Effector CD4-positive, alpha-beta T cell (primary cell): ENCODE measurements around the gene OR52I2. TPM values are rescaled to one million over a fixed set of nuclear protein-coding genes. Genes with fewer than 3 reads are reported as not detected.

ENCODE experiments used
- DNase-seq: peaks from one replicate; pipeline ENCODE4 v3.0.0-alpha.2; 2020
- total RNA-seq: gene quantifications from one replicate; lab custom pipeline; 2026; lab: John Stamatoyannopoulos, UW

Gene OR52I2
- total RNA-seq: not detected

DNA sequence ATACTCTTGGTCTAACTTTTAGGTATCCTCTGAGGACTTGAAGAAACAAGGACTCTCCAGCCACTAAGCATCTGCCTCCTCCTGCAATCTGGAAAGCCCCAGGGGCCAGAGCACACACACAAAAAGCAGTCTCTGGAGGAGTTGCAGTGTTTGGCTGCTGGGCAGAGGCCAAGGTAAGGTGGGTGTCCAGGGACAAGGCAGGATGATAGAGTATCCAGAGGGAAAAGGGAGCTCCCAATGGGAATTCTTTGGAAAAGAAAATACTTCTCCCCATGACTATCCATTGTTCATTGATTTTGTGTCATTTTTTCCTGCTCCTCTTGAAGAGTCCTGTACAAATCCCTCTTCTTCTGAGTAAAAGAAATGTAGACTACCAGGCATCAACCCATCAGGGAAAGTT is at the start of gene OR52I2:
OR52I2 (plus strand) TSS at position 301 of the 400 bp plus-strand sequence.
- no peak for DNase-seq

DNA sequence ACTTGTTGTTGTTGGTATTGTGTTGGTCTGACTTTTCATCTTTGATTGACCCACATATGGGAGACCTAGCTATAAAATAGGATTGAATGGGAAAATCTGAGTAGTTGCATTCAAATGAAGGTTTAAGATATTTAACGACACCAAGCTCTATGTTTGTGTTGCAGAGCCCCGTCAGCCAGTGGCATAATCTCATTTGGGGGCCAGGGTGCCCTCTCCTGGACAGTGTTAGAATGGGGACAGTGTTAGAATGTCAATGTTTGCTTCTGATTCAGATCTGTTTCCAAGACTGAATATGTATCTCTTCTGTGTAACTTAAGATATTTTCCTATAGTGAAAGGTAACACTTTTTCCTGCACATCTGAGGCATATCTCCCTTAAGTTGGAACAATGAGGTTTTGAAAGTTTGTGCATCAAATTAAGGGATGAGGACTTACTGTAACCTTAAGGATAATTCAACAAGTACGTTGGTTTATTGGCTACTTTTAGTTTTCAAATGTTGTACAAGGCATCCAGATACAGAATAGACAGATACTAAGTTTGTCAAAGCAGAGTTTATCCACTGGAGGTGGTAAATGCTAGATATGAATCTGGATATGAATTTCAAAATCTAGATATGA is 41.8 kb upstream of the OR52I2 start:
- peak; percentile 22 for DNase-seq

DNA sequence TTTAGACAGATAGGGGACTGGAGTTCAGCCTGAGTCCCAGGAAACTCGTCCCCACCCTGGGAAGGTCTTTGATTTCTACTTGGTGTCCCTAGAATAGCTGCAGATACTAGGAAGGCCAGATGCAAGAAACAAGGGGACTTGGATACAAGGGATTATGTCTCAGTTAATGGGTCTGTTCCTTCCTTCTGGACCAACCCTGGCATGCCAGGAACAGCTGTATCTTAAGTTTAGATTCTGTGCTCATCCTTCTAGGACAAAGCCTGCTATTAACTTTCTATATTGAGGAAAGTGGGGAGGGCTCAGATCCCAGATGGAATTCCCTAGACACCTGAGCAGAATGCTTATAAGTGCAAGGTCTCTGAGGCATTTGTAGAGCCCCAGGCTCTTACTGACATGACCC is 40.5 kb upstream of the OR52I2 start:
- no peak for DNase-seq

DNA sequence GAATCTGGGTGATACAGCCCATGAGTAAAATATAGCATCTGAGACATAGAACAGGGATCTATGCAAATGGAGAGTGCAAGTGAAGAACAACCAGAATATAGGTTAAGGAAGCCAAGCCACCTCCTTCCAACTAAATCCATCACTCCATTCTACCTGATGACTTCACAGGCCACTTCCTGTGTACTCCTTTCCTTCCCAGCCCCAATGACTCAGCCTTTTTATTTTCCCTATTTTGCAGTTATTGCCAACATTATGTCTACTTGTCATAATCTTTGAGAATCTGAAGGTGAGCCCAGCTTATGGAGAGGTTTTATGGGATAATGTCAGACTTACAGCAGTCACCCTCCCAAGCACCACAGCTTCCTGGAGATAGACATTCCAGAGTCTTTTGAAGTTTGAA is 38.0 kb upstream of the OR52I2 start:
- no peak for DNase-seq

DNA sequence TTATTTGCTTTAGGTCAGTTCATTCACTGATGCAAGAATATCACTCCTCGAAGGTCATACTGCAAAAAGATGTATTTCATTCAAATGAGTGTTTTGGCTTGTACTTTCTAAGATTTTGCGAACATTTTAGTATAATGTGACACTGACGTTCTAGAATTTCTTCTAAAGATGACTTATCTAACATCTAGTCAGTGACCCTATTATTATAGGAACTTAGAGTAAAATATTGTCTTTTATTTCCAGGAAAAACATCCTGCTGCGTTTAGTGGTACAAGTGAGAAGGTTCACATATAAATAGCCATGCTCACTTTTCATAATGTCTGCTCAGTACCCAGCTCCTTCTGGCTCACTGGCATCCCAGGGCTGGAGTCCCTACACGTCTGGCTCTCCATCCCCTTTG is 36.7 kb upstream of the OR52I2 start, which contains the start of gene OR52M1:
OR52M1 (plus strand) TSS at position 301 of the 400 bp plus-strand sequence; CDS start at position 301, 0 bp downstream.
- no peak for DNase-seq

DNA sequence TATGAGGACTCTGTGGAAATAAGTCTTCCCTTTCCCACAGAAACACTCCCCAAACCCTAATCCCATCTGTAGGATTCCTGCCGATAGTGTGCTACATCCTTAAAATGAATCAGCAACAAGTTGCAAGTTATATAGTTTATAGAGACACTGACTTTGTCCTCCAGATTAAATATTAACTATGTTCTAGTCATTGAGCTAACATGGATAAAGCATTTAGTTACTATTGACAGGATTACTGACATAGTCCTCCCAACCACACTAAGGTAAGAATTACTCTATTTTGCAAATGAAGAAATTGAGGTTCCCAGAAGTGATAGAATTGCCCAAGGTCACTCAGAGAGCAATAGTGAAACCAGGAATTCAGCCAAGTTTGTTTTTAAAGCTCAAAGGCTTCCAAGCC is 34.7 kb upstream of the OR52I2 start:
- no peak for DNase-seq

DNA sequence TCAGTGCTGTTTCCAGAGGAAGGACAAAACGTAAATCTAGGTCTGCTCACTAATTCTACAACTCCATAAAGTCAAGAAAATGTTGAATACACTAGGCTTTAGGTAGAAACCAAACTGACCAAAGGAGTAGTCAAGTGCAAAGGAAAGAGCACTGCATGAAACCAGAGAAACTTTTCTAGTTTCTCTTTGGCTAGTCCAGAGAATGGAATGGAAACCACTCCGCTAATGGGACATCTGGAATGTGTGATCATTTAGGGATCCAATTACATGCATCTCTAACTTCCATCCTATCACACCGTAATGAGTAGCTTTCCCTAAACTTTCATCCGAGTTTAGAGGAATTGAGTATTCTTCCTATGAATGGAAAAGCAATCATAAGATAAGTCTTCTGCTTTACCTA is 34.1 kb upstream of the OR52I2 start:
- DNase-seq: no peak

DNA sequence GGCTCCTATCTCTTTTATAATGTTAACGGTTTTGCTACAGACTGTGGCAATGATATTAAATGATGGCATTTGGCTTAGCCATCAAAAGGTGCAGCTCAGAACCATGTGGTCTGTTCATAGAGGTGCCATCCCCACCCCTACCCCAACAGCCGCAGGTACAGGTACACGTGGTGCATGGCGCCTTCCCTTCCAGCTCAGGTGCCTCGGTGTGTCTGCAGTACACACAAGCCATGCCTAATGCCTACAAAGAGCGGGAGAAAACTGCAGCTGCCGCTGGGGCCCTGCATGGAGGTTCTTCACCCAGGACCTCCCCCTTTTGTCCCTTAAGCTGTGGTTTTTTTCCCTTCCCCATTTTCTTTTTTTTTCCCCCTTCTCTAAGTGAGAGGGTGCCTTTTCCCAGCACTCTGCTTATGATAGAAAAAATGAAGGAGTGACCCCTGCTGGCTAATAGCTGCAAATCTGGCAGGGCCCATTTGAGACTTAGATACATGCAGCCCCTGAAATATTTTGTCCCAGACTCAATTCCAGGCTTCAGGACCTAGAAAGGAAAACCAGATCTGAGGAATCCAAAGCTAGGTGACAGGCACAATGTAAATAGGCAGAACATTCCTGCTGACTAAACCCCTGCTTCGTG is 30.1 kb upstream of the OR52I2 start:
- DNase-seq: no peak

DNA sequence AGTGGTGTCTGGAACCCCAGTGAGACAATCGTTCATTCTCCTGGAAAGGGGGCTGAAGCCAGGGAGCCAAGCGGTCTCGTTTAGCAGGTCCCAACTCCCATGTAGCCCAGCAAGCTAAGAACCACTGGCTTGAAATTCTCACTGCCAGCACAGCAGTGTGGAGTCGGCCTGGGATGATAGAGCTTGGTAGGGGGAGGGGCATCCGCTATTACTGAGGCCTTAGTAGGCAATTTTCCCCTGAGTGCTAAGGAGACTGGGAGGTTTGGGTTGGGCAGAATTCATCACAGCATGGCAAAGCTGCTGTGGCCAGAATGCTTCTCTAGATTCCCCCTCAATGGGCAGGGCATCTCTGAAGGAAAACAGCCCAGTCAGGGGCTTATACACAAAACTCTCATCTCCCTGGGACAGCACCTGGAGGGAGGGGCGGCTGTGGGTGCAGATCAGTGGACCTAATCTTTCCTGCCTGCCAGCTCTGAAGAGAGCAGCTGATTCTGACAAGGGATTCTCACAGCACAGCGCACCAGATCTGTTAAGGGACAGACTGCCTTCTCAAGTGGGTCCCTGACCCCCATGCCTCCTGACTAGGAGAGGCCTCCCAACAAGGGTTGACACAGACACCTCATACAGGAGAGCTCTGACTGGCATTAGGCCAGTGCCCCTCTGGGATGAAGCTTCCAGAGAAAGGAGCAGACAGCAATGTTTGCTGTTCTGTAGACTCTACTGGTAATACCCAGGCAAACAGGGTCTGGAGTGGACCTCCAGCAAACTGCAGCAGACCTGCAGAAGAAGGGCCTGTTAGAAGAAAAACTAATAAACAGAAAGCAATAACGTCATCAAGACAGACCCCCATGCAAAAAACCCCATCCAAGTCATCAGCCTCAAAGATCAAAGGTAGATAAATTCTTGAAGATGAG is 21.8 kb upstream of the OR52I2 start:
- no peak for DNase-seq

DNA sequence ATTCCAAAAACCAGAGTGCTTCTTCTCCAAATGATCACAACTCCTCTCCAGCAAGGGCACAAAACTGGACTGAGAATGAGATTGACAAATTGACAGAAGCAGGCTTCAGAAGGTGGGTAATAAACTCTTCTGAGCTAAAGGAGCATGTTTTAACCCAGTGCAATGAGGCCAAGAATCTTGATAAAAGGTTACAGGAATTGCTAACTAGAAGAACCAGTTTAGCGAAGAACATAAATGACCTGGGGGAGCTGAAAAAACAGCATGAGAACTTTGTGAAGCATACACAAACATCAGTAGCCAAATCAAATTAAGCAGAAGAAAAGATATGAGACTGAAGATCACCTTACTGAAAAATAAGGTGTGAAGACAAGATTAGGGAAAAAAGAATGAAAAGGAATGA is 21.1 kb upstream of the OR52I2 start:
- no peak for DNase-seq

DNA sequence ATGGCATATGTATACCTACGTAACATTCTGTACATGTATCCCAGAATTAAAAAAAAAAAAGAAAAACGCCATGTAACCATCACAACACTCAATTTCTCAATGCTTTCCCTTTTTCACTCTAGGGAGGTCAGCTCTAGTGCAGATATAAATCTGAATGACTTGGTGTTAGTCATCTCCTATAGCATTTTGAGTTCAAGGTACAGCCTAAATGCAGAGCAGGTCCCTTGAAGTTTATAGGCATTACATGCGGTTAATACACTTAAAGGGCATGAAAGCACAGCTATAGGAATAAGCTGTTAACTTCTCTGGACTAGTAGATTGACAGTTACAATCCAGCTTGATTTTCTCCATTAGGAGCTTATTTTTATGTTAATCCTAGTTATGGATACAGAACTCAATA is 16.2 kb upstream of the OR52I2 start:
- no peak for DNase-seq

DNA sequence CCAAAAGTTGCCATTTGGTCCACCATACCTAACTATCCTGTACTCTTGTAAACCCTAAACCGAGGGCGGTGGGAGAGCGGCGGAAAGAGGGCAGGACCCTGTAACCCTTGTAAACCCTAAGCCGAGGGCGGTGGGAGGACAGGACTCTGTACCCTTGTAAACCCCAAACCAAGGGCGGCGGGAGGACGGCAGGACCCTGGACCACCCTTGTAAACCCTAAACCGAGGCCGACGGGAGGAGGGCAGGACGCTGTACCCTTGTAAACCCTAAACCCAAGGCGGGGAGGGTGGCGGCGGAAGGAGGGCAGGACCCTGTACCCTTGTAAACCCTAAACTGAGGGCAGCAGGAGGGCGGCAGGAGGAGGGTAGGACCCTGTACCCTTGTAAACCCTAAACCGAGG is 12.5 kb upstream of the OR52I2 start:
- no peak for DNase-seq

DNA sequence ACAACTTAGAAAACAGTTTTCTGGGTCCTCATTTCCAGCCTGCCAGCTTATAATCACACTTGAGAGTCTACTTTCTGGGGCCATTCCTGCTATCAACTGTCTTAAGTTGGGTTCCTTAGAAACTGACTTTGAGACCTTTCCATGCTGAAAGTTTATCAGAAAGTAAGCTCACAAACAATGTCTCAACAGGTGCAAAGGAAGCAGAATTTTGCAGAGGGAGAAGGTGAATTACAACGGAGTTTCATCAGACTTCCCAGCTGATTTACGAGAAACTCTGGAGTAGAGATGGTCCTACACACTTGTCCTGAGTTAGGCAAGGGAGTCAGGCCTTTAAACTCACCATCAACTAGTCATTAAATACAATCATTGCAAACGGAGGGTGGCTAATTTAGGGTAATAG is 4.7 kb upstream of the OR52I2 start:
- DNase-seq: no peak

DNA sequence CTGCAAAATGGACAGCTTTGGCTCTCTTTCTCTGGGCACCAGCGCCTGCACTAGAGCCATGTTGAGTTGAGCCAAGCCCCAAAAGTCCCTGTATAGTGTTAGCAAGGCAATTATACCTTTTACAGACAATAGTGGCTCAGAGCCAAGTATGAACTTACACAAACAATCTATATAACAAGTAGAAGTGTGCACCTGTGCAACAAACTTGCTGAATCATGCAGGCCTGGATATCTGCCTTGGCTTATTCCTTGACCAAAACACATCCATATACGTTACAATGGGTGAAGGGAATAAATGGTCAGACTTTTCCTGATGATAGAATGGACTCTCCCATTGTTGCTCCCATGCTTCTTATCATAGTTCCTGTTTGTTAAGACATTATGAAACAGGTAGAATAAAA is 3.8 kb upstream of the OR52I2 start:
- DNase-seq: no peak

DNA sequence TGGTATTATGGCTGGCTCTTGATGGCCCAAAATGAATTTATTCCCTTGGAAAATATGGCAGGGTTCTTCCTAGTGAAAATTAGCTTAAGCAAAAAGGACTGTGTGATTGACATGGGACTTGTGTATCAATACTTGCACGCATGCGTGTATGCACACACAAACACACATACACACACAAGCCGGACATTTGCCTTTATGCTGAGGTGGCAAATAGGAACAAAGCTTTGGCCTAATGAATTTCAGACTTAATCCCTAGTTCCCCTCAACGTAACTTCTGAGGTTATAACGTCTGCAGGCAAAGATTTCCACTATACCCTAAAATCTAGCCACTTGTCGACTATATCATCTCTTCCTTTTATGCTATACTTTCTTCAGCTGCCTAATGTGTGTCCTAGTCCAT is 2.9 kb upstream of the OR52I2 start:
- no peak for DNase-seq

DNA sequence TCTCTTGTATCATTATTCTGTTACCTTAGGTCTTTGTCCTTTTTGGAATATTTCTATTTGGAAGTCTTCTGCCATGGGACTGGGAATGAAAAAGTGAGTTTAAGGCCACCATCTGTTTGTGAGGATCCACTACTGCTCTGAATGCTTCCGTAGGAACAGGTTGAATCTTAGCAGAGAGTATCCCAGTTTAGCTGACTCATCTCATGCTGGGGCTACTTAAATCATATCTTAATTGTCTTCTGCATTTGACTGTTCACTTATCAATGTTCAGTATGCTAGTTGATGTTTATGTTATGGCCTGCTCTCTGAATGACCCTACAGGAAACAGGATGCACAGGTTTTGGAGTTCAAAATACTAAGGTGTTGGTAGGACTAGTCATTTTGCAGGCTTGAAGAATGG is 1.4 kb upstream of the OR52I2 start:
- DNase-seq: no peak

DNA sequence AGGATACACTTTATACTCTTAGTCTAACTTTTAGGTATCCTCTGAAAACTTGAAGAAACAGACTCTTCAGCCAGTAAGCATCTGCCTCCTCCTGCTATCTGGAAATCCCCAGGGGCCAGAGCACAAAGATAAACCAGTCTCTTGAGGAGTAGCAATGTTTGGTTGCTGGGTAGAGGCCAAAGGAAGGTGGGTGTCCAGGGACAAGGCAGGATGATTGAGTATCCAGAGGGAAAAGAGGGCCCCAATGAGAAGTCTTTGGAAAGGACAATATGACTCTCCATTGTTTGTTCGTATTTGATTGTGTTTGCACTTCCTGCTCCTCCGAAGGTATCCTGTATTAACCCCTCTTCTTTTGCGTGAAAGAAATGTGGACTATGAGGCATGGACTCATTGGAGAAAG is 7.5 kb downstream of the OR52I2 start:
- DNase-seq: no peak

DNA sequence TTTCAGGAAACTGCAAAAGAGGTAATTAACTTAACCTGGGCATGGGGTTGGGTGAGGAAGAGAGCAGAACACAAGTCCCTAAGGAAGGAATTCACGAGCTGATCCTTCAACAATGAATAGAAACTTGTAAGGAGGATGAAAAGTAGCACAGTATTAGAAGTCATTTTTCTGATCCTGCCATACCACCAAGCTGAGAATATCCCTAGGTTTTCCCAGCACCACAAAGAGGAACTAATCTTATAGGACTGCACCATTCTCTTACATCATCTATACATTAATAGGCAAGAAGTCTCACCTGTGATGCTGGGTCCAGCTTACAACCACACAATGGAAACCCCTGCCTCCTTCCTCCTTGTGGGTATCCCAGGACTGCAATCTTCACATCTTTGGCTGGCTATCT is 12.2 kb downstream of the OR52I2 start, which contains the start of gene OR52I1:
OR52I1 (plus strand) TSS at position 301 of the 400 bp plus-strand sequence; CDS start at position 301, 0 bp downstream.
- no peak for DNase-seq

DNA sequence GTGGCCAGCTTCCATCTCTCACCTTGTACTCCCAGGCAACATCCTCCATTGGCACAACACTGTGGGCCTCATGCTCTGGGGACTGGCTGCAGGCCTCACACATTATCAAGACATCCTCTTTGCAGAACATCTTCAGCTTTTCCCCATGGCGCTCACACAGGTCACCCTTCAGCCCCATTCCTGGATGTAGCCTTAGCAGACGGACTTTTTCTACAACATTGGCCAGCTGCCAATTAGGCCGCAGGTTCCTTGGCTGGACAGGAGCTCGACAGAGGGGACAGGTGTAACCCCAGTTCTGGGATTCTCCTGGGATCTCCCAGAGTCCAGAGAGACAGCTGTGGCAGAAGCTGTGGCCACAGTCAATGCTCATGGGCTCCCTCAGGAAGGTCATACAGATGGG is 23.5 kb downstream of the OR52I2 start:
- no peak for DNase-seq

DNA sequence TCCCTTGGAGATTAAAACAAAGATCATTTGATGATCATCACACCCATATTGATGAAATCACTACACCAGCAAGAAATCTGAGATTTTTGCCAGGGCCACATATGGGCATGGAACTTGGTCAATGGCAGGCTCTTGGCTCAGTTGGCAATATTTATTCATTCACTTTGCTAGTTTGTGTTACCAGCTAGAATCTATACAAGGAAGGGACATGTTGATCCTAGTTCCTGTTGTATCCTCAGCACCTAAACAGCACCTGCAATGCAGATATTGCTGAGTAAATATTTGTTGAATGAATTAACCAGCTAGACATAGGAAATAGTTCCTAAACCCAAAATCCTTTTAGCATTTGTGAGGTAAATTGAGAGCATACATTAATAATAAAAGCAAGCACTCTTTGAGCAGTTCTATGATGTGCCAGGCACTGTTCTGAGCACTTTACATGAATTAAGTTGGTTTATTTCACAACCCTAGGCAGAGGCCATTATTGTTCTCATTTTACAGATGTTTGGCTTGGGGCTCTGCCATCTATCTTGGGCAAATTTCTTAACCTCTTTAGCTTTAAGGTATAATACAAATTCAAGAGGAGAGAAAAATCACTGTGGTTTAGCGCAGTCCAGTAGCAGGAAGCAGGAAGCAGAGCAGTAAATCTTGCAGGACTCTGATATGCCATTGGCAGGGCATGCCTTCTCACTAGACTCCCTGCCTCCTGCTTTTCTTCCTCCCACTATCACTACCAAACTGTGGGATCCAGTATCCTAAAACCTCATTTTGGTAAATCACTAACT is 24.9 kb downstream of the OR52I2 start:
- DNase-seq: no peak

DNA sequence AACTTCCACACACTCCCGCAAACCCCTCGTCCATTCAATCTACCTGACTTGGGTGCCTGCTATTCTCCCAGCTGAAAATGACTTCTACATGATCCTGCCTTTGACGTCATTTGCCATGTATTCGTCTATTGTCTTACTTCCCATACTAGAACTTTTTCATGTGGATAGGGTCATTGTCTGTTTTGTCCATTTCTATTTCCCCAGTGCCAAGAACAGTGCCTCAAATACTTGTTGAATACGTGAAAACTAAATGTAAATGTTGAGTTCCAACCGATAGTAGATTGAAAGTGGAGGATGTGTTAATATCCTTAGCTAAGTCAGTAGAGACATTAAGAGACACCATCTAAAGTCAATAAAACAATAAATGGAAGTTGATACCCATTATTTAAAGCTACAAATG is 25.6 kb downstream of the OR52I2 start:
- DNase-seq: no peak

DNA sequence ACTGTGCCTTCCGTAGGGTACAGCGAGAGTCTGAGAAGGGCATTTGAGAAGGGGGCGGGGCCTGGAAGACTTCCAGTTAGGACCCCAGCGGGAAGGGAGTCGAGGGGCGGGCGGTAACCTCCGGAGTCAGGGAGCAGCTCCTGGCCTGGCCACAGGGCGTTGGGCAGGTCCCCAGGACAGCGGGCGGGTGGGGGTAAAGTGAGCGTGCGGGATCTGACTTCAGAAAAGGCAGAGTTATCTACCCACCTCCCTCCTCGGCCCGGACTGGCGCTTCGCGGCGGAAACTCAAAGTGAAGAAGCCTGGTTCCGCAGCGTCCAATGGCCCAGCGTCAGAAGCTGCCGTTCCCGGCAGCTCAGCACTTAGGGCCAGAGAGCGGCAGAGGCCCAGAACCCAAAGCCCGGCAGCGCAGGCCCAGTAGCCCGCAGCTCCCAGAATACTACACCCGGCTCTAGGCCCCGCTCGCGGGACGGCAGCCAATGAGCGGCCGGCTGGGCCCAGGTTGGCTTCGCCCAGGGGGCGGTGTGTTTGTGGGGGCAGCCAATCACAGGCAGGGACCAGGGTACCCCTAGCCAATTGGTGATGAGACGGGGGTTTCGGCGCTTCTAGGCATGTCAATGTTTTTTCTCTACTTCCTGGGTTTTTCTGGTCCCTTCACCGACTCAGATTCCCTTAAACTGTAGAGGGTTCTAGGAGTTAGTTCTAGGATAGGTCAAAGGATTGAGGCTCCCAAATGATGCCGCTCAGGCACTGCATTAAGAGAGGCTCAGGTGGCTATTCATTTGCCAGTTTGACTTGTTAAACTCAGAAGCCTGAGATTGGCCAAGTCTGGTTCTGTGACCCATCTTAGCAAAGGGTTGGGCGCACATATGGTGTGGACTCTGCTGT is 26.5 kb downstream of the OR52I2 start, which contains the start of gene TRIM68:
TRIM68 (minus strand) TSS at position 451 of the 886 bp plus-strand sequence. CDS start 2,727 bp downstream, outside the sequence.
- DNase-seq: peak; percentile 93
